GM23338 (cell line): Measurements from ENCODE around the gene RUNX3.

Source experiments
- CTCF ChIP-seq, 2 experiments: fragments of 200-600 bp in 1 of 2; sonication (generic) in 1 of 2; conservative IDR thresholded peaks; 2 replicates each; pipeline versions ENCODE4 v1.5.1 to v1.6.1; 2016 to 2017; ENCODE audit warnings: antibody characterized with exemption in 2 of 2, low read depth in 2 of 2, mild to moderate bottlenecking in 2 of 2, moderate library complexity in 1 of 2
- ETS1 ChIP-seq: IDR thresholded peaks from 2 replicates; pipeline ENCODE4 v1.6.1; 2016; ENCODE audit warnings: antibody characterized with exemption
- EZH2 ChIP-seq: fragments of 200-600 bp; sonication (generic); IDR thresholded peaks from one replicate; pipeline ENCODE4 v1.8.0; 2017; ENCODE audit warnings: antibody characterized with exemption, mild to moderate bottlenecking, low read depth; ENCODE audit not compliant: unreplicated experiment
- EZH2phosphoT487 ChIP-seq: fragments of 200-600 bp; sonication (generic); IDR thresholded peaks from one replicate; pipeline ENCODE4 v1.8.1; 2018; ENCODE audit warnings: antibody characterized with exemption; ENCODE audit not compliant: unreplicated experiment
- JUNB ChIP-seq: IDR thresholded peaks from one replicate; pipeline ENCODE4 v1.6.1; 2016; ENCODE audit warnings: antibody characterized with exemption; ENCODE audit not compliant: unreplicated experiment
- POLR2AphosphoS5 ChIP-seq: IDR thresholded peaks from 2 replicates; pipeline ENCODE4 v1.6.1; 2016; ENCODE audit warnings: antibody characterized with exemption, low read depth
- REST ChIP-seq: IDR thresholded peaks from one replicate; pipeline ENCODE4 v1.6.1; 2018; ENCODE audit warnings: antibody characterized with exemption; ENCODE audit not compliant: unreplicated experiment
- STAT1 ChIP-seq: IDR thresholded peaks from one replicate; pipeline ENCODE4 v1.6.1; 2016; ENCODE audit warnings: antibody characterized with exemption; ENCODE audit not compliant: unreplicated experiment

- TF ChIP-seq CTCF (conservative IDR thresholded peaks at IDR 0.05; ENCODE audit: low read depth in 2 of 2) = no peak
- TF ChIP-seq EZH2 = no peak
- no peak for TF ChIP-seq POLR2AphosphoS5
- no peak for TF ChIP-seq REST
- TF ChIP-seq ETS1 = no peak
- no peak for TF ChIP-seq JUNB
- no peak for TF ChIP-seq EZH2phosphoT487
- no peak for TF ChIP-seq STAT1
These were observed 27.1 kb upstream of the RUNX3 start for GRCh38 chr1:24957016-24957807.
